22Rv1 (cell line): ENCODE results near the gene NECTIN1.

Experiments
- CTCF ChIP-seq: fragments of 450-650 bp; IDR thresholded peaks from 2 replicates; pipeline ENCODE4 v1.5.1; 2017; ENCODE audit warnings: mild to moderate bottlenecking
- ZFX ChIP-seq: fragments of 450-650 bp; IDR thresholded peaks from 2 replicates; pipeline ENCODE4 v1.6.1; 2017; ENCODE audit warnings: antibody characterized with exemption, borderline replicate concordance

GRCh38 chr11:119776031-119776636, 47.1 kb upstream of the NECTIN1 start:
- TF ChIP-seq CTCF = no peak
- TF ChIP-seq ZFX = no peak
